Tibial nerve (tissue), 3 donors: Measurements from ENCODE around the gene FCER2.

Source experiments
- POLR2A ChIP-seq, 2 donors: fragments of 450-650 bp; IDR thresholded peaks; one replicate each; pipeline ENCODE4 v1.6.1; 2017; ENCODE audit warnings: antibody characterized with exemption in 2 of 2, mild to moderate bottlenecking in 2 of 2, moderate library complexity in 2 of 2
- TF ChIP-seq, protein P1 (sequence below), 5 experiments: fragments of 200-600 bp in 3 of 5; fragments of 450-650 bp in 2 of 5; sonication (generic) in 3 of 5; IDR thresholded peaks; one replicate each; pipeline ENCODE4 v1.5.1; 2016 to 2019; ENCODE audit warnings: antibody characterized with exemption in 5 of 5, mild to moderate bottlenecking in 3 of 5, moderate library complexity in 2 of 5

DNA sequence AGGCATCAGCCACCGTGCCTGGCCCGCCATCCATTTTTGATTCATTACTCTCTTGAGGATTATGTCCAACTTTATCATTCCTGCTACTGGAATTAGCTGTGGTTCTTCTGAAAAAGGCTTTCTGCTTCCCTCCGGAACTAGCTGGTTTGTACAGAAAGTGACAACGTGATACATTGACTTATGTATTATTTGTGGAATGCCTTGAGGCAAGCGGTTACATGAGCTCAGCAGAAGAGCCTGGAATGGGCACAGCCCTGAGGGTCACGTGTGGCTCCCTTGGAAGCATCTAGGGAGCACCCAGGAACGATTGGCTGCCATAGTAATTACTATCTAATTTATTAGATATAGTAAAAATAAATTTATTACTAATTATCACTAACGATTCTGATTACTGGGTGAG lies 47.5 kb downstream of the FCER2 start:
- TF ChIP-seq, protein P1, sequence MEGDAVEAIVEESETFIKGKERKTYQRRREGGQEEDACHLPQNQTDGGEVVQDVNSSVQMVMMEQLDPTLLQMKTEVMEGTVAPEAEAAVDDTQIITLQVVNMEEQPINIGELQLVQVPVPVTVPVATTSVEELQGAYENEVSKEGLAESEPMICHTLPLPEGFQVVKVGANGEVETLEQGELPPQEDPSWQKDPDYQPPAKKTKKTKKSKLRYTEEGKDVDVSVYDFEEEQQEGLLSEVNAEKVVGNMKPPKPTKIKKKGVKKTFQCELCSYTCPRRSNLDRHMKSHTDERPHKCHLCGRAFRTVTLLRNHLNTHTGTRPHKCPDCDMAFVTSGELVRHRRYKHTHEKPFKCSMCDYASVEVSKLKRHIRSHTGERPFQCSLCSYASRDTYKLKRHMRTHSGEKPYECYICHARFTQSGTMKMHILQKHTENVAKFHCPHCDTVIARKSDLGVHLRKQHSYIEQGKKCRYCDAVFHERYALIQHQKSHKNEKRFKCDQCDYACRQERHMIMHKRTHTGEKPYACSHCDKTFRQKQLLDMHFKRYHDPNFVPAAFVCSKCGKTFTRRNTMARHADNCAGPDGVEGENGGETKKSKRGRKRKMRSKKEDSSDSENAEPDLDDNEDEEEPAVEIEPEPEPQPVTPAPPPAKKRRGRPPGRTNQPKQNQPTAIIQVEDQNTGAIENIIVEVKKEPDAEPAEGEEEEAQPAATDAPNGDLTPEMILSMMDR (IDR thresholded peaks at IDR 0.05), result no peak
- TF ChIP-seq POLR2A (IDR thresholded peaks at IDR 0.05), result no peak
